Right atrium auricular region (tissue), 2 donors: ENCODE results near the gene VHLL. TPM values are rescaled to one million over a fixed set of nuclear protein-coding genes. Genes with fewer than 3 reads are reported as not detected.

Experiments used
- DNase-seq: peaks from one replicate; pipeline ENCODE4 v3.0.0-alpha.2; 2019; ENCODE audit warnings: low spot score
- H3K27ac ChIP-seq, 2 donors: fragments of 200-600 bp; sonication (generic); 1 replicate in 1 of 2; 2 replicates in 1 of 2; pipeline ENCODE4 v1.5.1; 2016 to 2019
- H3K27me3 ChIP-seq, 2 donors: fragments of 200-600 bp; sonication (generic); one replicate each; pipeline versions ENCODE4 v1.5.1 to v1.6.0; 2017 to 2019
- H3K36me3 ChIP-seq: fragments of 200-600 bp; sonication (generic); one replicate; pipeline ENCODE4 v1.5.1; 2016
- H3K4me1 ChIP-seq, 2 donors: fragments of 200-600 bp; sonication (generic); one replicate each; pipeline versions ENCODE4 v1.5.1 to v1.6.0; 2017 to 2019
- H3K4me3 ChIP-seq, 2 donors: fragments of 200-600 bp; sonication (generic); 1 replicate in 1 of 2; 2 replicates in 1 of 2; pipeline ENCODE4 v1.5.1; 2017 to 2019; ENCODE audit warnings: mild to moderate bottlenecking in 1 of 2, moderate library complexity in 1 of 2
- H3K9me3 ChIP-seq, 2 donors: fragments of 200-600 bp; sonication (generic); one replicate each; pipeline ENCODE4 v1.5.1; 2019
- CTCF ChIP-seq, 2 donors: fragments of 200-600 bp; sonication (generic); IDR thresholded peaks; one replicate each; pipeline ENCODE4 v1.5.1; 2019; ENCODE audit warnings: antibody characterized with exemption in 2 of 2
- total RNA-seq, 2 donors: library from RNA; depleted of rRNA; stranded (reverse); fragments of >200 nt; gene quantifications; one replicate each; pipeline ENCODE4 v1.1.0, GENCODE V29; 2016

Gene VHLL
- total RNA-seq, 2 donors from 2014 or later, result not detected

GRCh38 chr1:156282479-156283222, 16.5 kb downstream of the VHLL start, which contains the start of gene SMG5:
Gene SMG5 (minus strand): TSS chr1:156282825. CDS start chr1:156282680, 145 bp downstream.
- Histone ChIP-seq H3K27me3 (no peaks in the 10 kb centered on the region), H3K4me1 (peaks cover 0 to 37% of the 10 kb centered on the region in 2 donors), H3K36me3 (peaks cover 18% of the 10 kb centered on the region), H3K27ac (peak within 1 kb of the TSS; percentile 93 to 94), H3K9me3 (no peaks in the 10 kb centered on the region), H3K4me3 (peak within 1 kb of the TSS; percentile 81 to 87)
- no peak for TF ChIP-seq CTCF (IDR thresholded peaks at IDR 0.05)
- DNase-seq, result peak; percentile 96

- Histone ChIP-seq H3K4me3 (peak overlapping the region; percentile 81 to 87), H3K36me3 (peaks cover 26% of the 10 kb centered on the region), H3K27me3 (no peaks in the 10 kb centered on the region), H3K27ac (peak overlapping the region; percentile 93 to 94), H3K9me3 (no peaks in the 10 kb centered on the region), H3K4me1 (peaks cover 0 to 37% of the 10 kb centered on the region in 2 donors)
- TF ChIP-seq CTCF (IDR thresholded peaks at IDR 0.05), result no peak
- DNase-seq, result no peak
These were observed 17.2 kb downstream of the VHLL start for GRCh38 chr1:156281693-156282478.

- peaks cover 32% of the 10 kb centered on the region for H3K36me3 ChIP-seq
- peak overlapping the region; percentile 93 to 94 for H3K27ac ChIP-seq
- no peaks in the 10 kb centered on the region for H3K9me3 ChIP-seq
- H3K4me1 ChIP-seq, result peaks cover 0 to 37% of the 10 kb centered on the region in 2 donors
- no peaks in the 10 kb centered on the region for H3K27me3 ChIP-seq
- peak overlapping the region; percentile 81 to 87 for H3K4me3 ChIP-seq
- peak; percentile 73 for DNase-seq
- no peak for TF ChIP-seq CTCF (IDR thresholded peaks at IDR 0.05)
These were observed 17.8 kb downstream of the VHLL start for GRCh38 chr1:156281281-156281680.

- Histone ChIP-seq H3K9me3 (no peaks in the 10 kb centered on the region), H3K36me3 (peaks cover 46% of the 10 kb centered on the region), H3K4me1 (peaks cover 0 to 37% of the 10 kb centered on the region in 2 donors), H3K27ac (no peak overlapping the region), H3K4me3 (no peak overlapping the region), H3K27me3 (no peaks in the 10 kb centered on the region)
- no peak for TF ChIP-seq CTCF (IDR thresholded peaks at IDR 0.05)
- no peak for DNase-seq
These were observed 19.3 kb downstream of the VHLL start for GRCh38 chr1:156279837-156280236.

GRCh38 chr1:156276966-156277381, 22.1 kb downstream of the VHLL start:
- Histone ChIP-seq H3K27ac (no peak overlapping the region), H3K36me3 (peaks cover 75% of the 10 kb centered on the region), H3K4me1 (peaks cover 0 to 24% of the 10 kb centered on the region in 2 donors), H3K27me3 (no peaks in the 10 kb centered on the region), H3K4me3 (no peak overlapping the region), H3K9me3 (no peaks in the 10 kb centered on the region)
- no peak for TF ChIP-seq CTCF (IDR thresholded peaks at IDR 0.05)
- no peak for DNase-seq
